CD14-positive monocyte (primary cell): ENCODE measurements around the gene CHRNB1. TPM values are rescaled to one million over a fixed set of nuclear protein-coding genes. Genes with fewer than 3 reads are reported as not detected.

Experiments
- DNase-seq, 3 donors: peaks; one replicate each; pipeline ENCODE4 v3.0.0-alpha.2; 2011 to 2022
- H2AFZ ChIP-seq: 2 replicates; pipeline ENCODE4 v1.6.0; 2012; ENCODE audit warnings: mild to moderate bottlenecking, low read depth, low read length, inconsistent platforms; ENCODE audit not compliant: insufficient read depth, poor library complexity, severe bottlenecking
- H3K27ac ChIP-seq, 2 donors: 1 replicate in 1 of 2; 2 replicates in 1 of 2; pipeline ENCODE4 v1.5.1; 2012 to 2013; ENCODE audit warnings: low read length in 2 of 2, control low read depth in 1 of 2, inconsistent platforms in 1 of 2, low read depth in 1 of 2, mild to moderate bottlenecking in 1 of 2
- H3K27me3 ChIP-seq, 2 donors: one replicate each; pipeline versions ENCODE4 v1.6.0 to v1.6.1; 2011 to 2013; ENCODE audit warnings: low read length in 2 of 2; ENCODE audit not compliant: control insufficient read depth in 2 of 2, insufficient read depth in 2 of 2
- H3K36me3 ChIP-seq, 2 donors: replicated peaks in 1 of 2; 1 replicate in 1 of 2; 2 replicates in 1 of 2; pipeline versions ENCODE4 v1.5.1 to v1.6.1; 2012 to 2013; ENCODE audit warnings: low read length in 2 of 2, control low read depth in 1 of 2, inconsistent platforms in 1 of 2, mild to moderate bottlenecking in 1 of 2; ENCODE audit not compliant: insufficient read depth in 2 of 2, control insufficient read depth in 1 of 2
- H3K4me1 ChIP-seq, 2 donors: 1 replicate in 1 of 2; 2 replicates in 1 of 2; pipeline versions ENCODE4 v1.5.1 to v1.6.1; 2012 to 2013; ENCODE audit warnings: low read length in 2 of 2, control low read depth in 1 of 2, inconsistent platforms in 1 of 2, mild to moderate bottlenecking in 1 of 2, moderate library complexity in 1 of 2; ENCODE audit not compliant: insufficient read depth in 2 of 2, control insufficient read depth in 1 of 2
- H3K4me2 ChIP-seq: replicated peaks from 2 replicates; pipeline ENCODE3; 2012; ENCODE audit warnings: low read length, moderate library complexity, mild to moderate bottlenecking; ENCODE audit not compliant: poor library complexity, severe bottlenecking; ENCODE audit errors: extremely low read depth
- H3K4me3 ChIP-seq, 3 experiments: fragments of 200-600 bp in 1 of 3; sonication (generic) in 1 of 3; replicated peaks in 1 of 3; 1 replicate in 2 of 3; 2 replicates in 1 of 3; pipeline ENCODE4 v1.5.1; 2011 to 2013; ENCODE audit warnings: low read length in 3 of 3, mild to moderate bottlenecking in 3 of 3, control low read depth in 2 of 3, low read depth in 2 of 3, inconsistent platforms in 1 of 3, moderate library complexity in 1 of 3
- H3K79me2 ChIP-seq: 2 replicates; pipeline ENCODE4 v1.6.0; 2012; ENCODE audit warnings: mild to moderate bottlenecking, control low read depth, inconsistent platforms, low read length, moderate library complexity; ENCODE audit not compliant: insufficient read depth
- H3K9ac ChIP-seq: 2 replicates; pipeline ENCODE4 v1.6.0; 2017; ENCODE audit warnings: low read length, mild to moderate bottlenecking; ENCODE audit not compliant: insufficient read depth, poor library complexity, severe bottlenecking
- H3K9me3 ChIP-seq, 2 donors: replicated peaks in 1 of 2; 1 replicate in 1 of 2; 2 replicates in 1 of 2; pipeline versions ENCODE4 v1.5.1 to v1.6.1; 2012 to 2013; ENCODE audit warnings: low read length in 2 of 2, control low read depth in 1 of 2; ENCODE audit not compliant: control insufficient read depth in 1 of 2, insufficient read depth in 1 of 2
- H4K20me1 ChIP-seq: 2 replicates; pipeline ENCODE4 v1.6.0; 2012; ENCODE audit warnings: mild to moderate bottlenecking, low read length, control low read depth, moderate library complexity; ENCODE audit not compliant: insufficient read depth
- H3K27ac Mint-ChIP-seq, 7 donors: one replicate each; pipeline ENCODE4 v1.8.0; 2020; ENCODE audit warnings: mild to moderate bottlenecking in 7 of 7, mixed read lengths in 7 of 7, moderate library complexity in 6 of 7, inconsistent platforms in 2 of 7
- H3K27me3 Mint-ChIP-seq, 3 donors: one replicate each; pipeline ENCODE4 v1.8.0; 2021 to 2022; ENCODE audit warnings: low read depth in 3 of 3, mild to moderate bottlenecking in 3 of 3, mixed read lengths in 3 of 3, moderate library complexity in 3 of 3, inconsistent platforms in 1 of 3
- H3K36me3 Mint-ChIP-seq, 2 donors: one replicate each; pipeline ENCODE4 v1.8.0; 2020; ENCODE audit warnings: mixed read lengths in 2 of 2, inconsistent platforms in 1 of 2, mild to moderate bottlenecking in 1 of 2
- H3K4me1 Mint-ChIP-seq: one replicate; pipeline ENCODE4 v1.8.0; 2020; ENCODE audit warnings: mild to moderate bottlenecking, mixed read lengths
- H3K4me3 Mint-ChIP-seq, 2 donors: one replicate each; pipeline ENCODE4 v1.8.0; 2020; ENCODE audit warnings: mild to moderate bottlenecking in 2 of 2, mixed read lengths in 2 of 2, moderate library complexity in 1 of 2
- H3K9me3 Mint-ChIP-seq, 7 donors: one replicate each; pipeline ENCODE4 v1.8.0; 2020 to 2022; ENCODE audit warnings: mixed read lengths in 7 of 7, mild to moderate bottlenecking in 6 of 7, moderate library complexity in 6 of 7, inconsistent platforms in 2 of 7
- CTCF ChIP-seq: fragments of 200-600 bp; IDR thresholded peaks from one replicate; pipeline ENCODE4 v1.8.0; 2022; ENCODE audit warnings: antibody characterized with exemption, mild to moderate bottlenecking
- WGBS: methylation state at CpG from one replicate; pipeline ENCODE4 v1.1.5; 2013; ENCODE audit warnings: missing lambda C conversion rate; ENCODE audit not compliant: insufficient coverage; 5-methylcytosine and 5-hydroxymethylcytosine counted together
- intact Hi-C, 2 donors: fragments of 100-400 bp; cut with micrococcal nuclease; formaldehyde crosslinking; loops; one replicate each; pipeline versions ENCODE4 v1.15.0 to v1.15.1; 2023
- polyA plus RNA-seq, 3 donors: library from polyadenylated mRNA; depleted of rRNA in 1 of 3; unstranded in 2 of 3; stranded (reverse) in 1 of 3; fragments of 300-500 nt in 2 of 3; fragments of >200 nt in 1 of 3; fragmentation: Illumina TruSeq in 2 of 3; gene quantifications; 1 replicate in 2 of 3; 2 replicates in 1 of 3; pipeline ENCODE4 v1.2.3, GENCODE V29; 2012 to 2021

Gene CHRNB1
- polyA plus RNA-seq, 3 donors: 9.3 to 15.7 (median 14.7) TPM

- no peaks in the 10 kb centered on the region for H3K9me3 ChIP-seq
- H3K27me3 ChIP-seq: no peaks in the 10 kb centered on the region
- H3K4me1 ChIP-seq: peaks cover 15 to 19% of the 10 kb centered on the region in 2 donors
- Mint-ChIP-seq H3K27me3 (peaks cover 0 to 6% (median 3%) of the 10 kb centered on the region in 3 donors), H3K27ac (peak overlapping the region in 1 of 7 donors; percentile 19), H3K9me3 (peaks cover 0 to 3% (median 0%) of the 10 kb centered on the region in 7 donors), H3K4me1 (peaks cover 15% of the 10 kb centered on the region), H3K4me3 (peak overlapping the region in 1 of 2 donors; percentile 8), H3K36me3 (peaks cover 16 to 17% of the 10 kb centered on the region in 2 donors)
- no peak overlapping the region for H2AFZ ChIP-seq
- no peak for TF ChIP-seq CTCF
- no peaks in the 10 kb centered on the region for H4K20me1 ChIP-seq
- intact Hi-C loops: no loop called here
- H3K4me3 ChIP-seq: no peak overlapping the region
- no peak for DNase-seq
- H3K27ac ChIP-seq: no peak overlapping the region
- H3K9ac ChIP-seq: no peak overlapping the region
- H3K79me2 ChIP-seq: no peaks in the 10 kb centered on the region
- H3K4me2 ChIP-seq: no peak overlapping the region
- 89% methylated on average over 4 of the region's 4 CpGs for WGBS
- peaks cover 4 to 16% of the 10 kb centered on the region in 2 donors for H3K36me3 ChIP-seq
Observed at GRCh38 chr17:7396147-7396546, 48.7 kb upstream of the CHRNB1 start.

GRCh38 chr17:7398612-7399011 lies 46.2 kb upstream of the CHRNB1 start:
- peaks cover 0 to 6% (median 0%) of the 10 kb centered on the region in 3 donors for H3K27me3 Mint-ChIP-seq
- H2AFZ ChIP-seq: no peak overlapping the region
- no peaks in the 10 kb centered on the region for H3K9me3 ChIP-seq
- DNase-seq: no peak
- H3K9me3 Mint-ChIP-seq: peaks cover 0 to 3% (median 0%) of the 10 kb centered on the region in 7 donors
- no peak overlapping the region for H3K4me3 Mint-ChIP-seq
- no peaks in the 10 kb centered on the region for H4K20me1 ChIP-seq
- no peak for TF ChIP-seq CTCF
- peaks cover 18% of the 10 kb centered on the region for H3K4me1 Mint-ChIP-seq
- H3K4me2 ChIP-seq: no peak overlapping the region
- H3K36me3 Mint-ChIP-seq: peaks cover 0 to 5% of the 10 kb centered on the region in 2 donors
- H3K27me3 ChIP-seq: no peaks in the 10 kb centered on the region
- H3K9ac ChIP-seq: no peak overlapping the region
- no peak overlapping the region for H3K27ac ChIP-seq
- H3K79me2 ChIP-seq: peaks cover 3% of the 10 kb centered on the region
- H3K4me3 ChIP-seq: no peak overlapping the region
- peaks cover 19 to 23% of the 10 kb centered on the region in 2 donors for H3K4me1 ChIP-seq
- no CpG with 5 or more reads among the region's 2 CpGs for WGBS
- H3K36me3 ChIP-seq: no peaks in the 10 kb centered on the region
- intact Hi-C loops: no loop called here
- no peak overlapping the region for H3K27ac Mint-ChIP-seq
